ENCODE measurements around the gene RBM44.

GRCh38 chr2:237830522-237830921 is 31.9 kb downstream of the RBM44 start:
- TF ChIP-seq CTCF (conservative IDR thresholded peaks at IDR 0.05) (no peak), EZH2 (IDR thresholded peaks at IDR 0.05; ENCODE audit: low read depth) (no peak)

Measured in PC-9 (cell line).